Sigmoid colon (tissue), 7 donors: ENCODE data around the gene GALNT6. TPM values are rescaled to one million over a fixed set of nuclear protein-coding genes. Genes with fewer than 3 reads are reported as not detected.
A peak's percentile ranks its signal among the peaks of the same experiment; 100 is the strongest.

ENCODE experiments used
- DNase-seq: peaks from one replicate; pipeline ENCODE4 v3.0.0-alpha.2; 2019
- H3K27ac ChIP-seq, 4 donors: fragments of 200-600 bp; sonication (generic); one replicate each; pipeline ENCODE4 v1.5.1; 2016 to 2019; ENCODE audit warnings: mild to moderate bottlenecking in 1 of 4
- H3K27me3 ChIP-seq, 3 donors: fragments of 200-600 bp; sonication (generic); one replicate each; pipeline ENCODE4 v1.5.1; 2019; ENCODE audit warnings: mild to moderate bottlenecking in 1 of 3
- H3K36me3 ChIP-seq, 4 donors: fragments of 200-600 bp; sonication (generic); one replicate each; pipeline ENCODE4 v1.5.1; 2016 to 2019
- H3K4me1 ChIP-seq, 4 donors: fragments of 200-600 bp; sonication (generic); one replicate each; pipeline ENCODE4 v1.5.1; 2017 to 2019
- H3K4me3 ChIP-seq, 4 donors: fragments of 200-600 bp; sonication (generic); one replicate each; pipeline ENCODE4 v1.5.1; 2017 to 2019; ENCODE audit warnings: mild to moderate bottlenecking in 2 of 4, moderate library complexity in 1 of 4
- H3K9me3 ChIP-seq, 4 donors: fragments of 200-600 bp in 3 of 4; sonication (generic) in 3 of 4; one replicate each; pipeline versions ENCODE4 v1.5.1 to v1.6.1; 2013 to 2019
- CTCF ChIP-seq, 4 experiments: fragments of 450-650 bp in 3 of 4; fragments of 200-600 bp in 1 of 4; IDR thresholded peaks; one replicate each; pipeline ENCODE4 v1.5.1; 2016 to 2019; ENCODE audit warnings: antibody characterized with exemption in 4 of 4, mild to moderate bottlenecking in 3 of 4, moderate library complexity in 2 of 4
- EP300 ChIP-seq, 4 donors: sonication (generic); formaldehyde crosslinking; IDR thresholded peaks; one replicate each; pipeline ENCODE4 v1.6.1; 2017; ENCODE audit warnings: antibody characterized with exemption in 4 of 4
- POLR2A ChIP-seq, 2 donors: fragments of 450-650 bp; IDR thresholded peaks; one replicate each; pipeline ENCODE4 v1.6.1; 2016; ENCODE audit warnings: antibody characterized with exemption in 2 of 2, mild to moderate bottlenecking in 2 of 2, moderate library complexity in 2 of 2
- POLR2AphosphoS5 ChIP-seq, 4 donors: sonication (generic); formaldehyde crosslinking; IDR thresholded peaks; one replicate each; pipeline ENCODE4 v1.6.1; 2017; ENCODE audit warnings: antibody characterized with exemption in 4 of 4
- WGBS, 2 donors: extraction: QIAGEN DNeasy Blood & Tissue Kit; methylation state at CpG; one replicate each; pipeline ENCODE4 v1.1.7; 2013; 5-methylcytosine and 5-hydroxymethylcytosine counted together
- intact Hi-C: fragments of 100-400 bp; cut with DNase I; formaldehyde crosslinking; loops from one replicate; pipeline ENCODE4 v1.15.1; 2023
- polyA plus RNA-seq, 3 donors: library from polyadenylated mRNA; stranded (reverse); fragments of 200-250 nt; gene quantifications; one replicate each; pipeline ENCODE4 v1.2.3, GENCODE V29; 2013
- total RNA-seq, 4 donors: library from RNA; depleted of rRNA; stranded (reverse); fragments of >200 nt; gene quantifications; one replicate each; pipeline ENCODE4 v1.1.0, GENCODE V29; 2016
- donor health status: healthy with polysubstance abuse.
- donor health status: Bipolar disorder and iron deficiency.
- donor health status: healthy.

GALNT6 gene
- total and polyA plus RNA-seq, 7 donors: 1.6 to 10.6 (median 6.6) TPM

- no peak for TF ChIP-seq POLR2AphosphoS5 (IDR thresholded peaks at IDR 0.05)
- TF ChIP-seq EP300 (IDR thresholded peaks at IDR 0.05): no peak
- no peak for TF ChIP-seq POLR2A (IDR thresholded peaks at IDR 0.05)
- WGBS, 2 donors: 85 to 89% methylated on average over 2 of the region's 2 CpGs
- intact Hi-C loops: no loop called here
- no peaks in the 10 kb centered on the region for H3K27me3 ChIP-seq
- H3K27ac ChIP-seq: peak overlapping the region in 3 of 4 donors; percentile 45 to 72 (median 65)
- H3K9me3 ChIP-seq: no peaks in the 10 kb centered on the region
- H3K36me3 ChIP-seq: no peaks in the 10 kb centered on the region
- H3K4me1 ChIP-seq: peaks cover 0 to 13% (median 9%) of the 10 kb centered on the region in 4 donors
- DNase-seq: no peak
- H3K4me3 ChIP-seq: no peak overlapping the region
Observed at GRCh38 chr12:51372021-51372420, 19.2 kb downstream of the GALNT6 start.

GRCh38 chr12:51371295-51371953 lies 19.8 kb downstream of the GALNT6 start:
- peak overlapping the region in 3 of 4 donors; percentile 45 to 72 (median 65) for H3K27ac ChIP-seq
- peak; percentile 73 for DNase-seq
- intact Hi-C loops: no loop called here

GRCh38 chr12:51370667-51371066 lies 20.5 kb downstream of the GALNT6 start:
- TF ChIP-seq POLR2AphosphoS5 (IDR thresholded peaks at IDR 0.05) (no peak), CTCF (IDR thresholded peaks at IDR 0.05) (no peak), POLR2A (IDR thresholded peaks at IDR 0.05) (no peak), EP300 (IDR thresholded peaks at IDR 0.05) (no peak)
- Histone ChIP-seq H3K4me1 (peaks cover 0 to 13% (median 9%) of the 10 kb centered on the region in 4 donors), H3K9me3 (no peaks in the 10 kb centered on the region), H3K4me3 (no peak overlapping the region), H3K27ac (peak overlapping the region in 1 of 4 donors; percentile 72), H3K27me3 (no peaks in the 10 kb centered on the region), H3K36me3 (no peaks in the 10 kb centered on the region)
- 95 to 96% methylated on average over 9 of the region's 9 CpGs for WGBS, 2 donors
- intact Hi-C loops: no loop called here
- no peak for DNase-seq

More at GRCh38 chr12:51371295-51371953, 19.8 kb downstream of the GALNT6 start:
- Histone ChIP-seq H3K36me3 (no peaks in the 10 kb centered on the region), H3K27me3 (no peaks in the 10 kb centered on the region), H3K4me3 (no peak overlapping the region), H3K9me3 (no peaks in the 10 kb centered on the region), H3K4me1 (peaks cover 0 to 13% (median 9%) of the 10 kb centered on the region in 4 donors)
- WGBS, 2 donors: 69 to 79% methylated on average over 8 of the region's 8 CpGs
- peak in 1 of 4 donors; percentile 34 for TF ChIP-seq POLR2AphosphoS5 (IDR thresholded peaks at IDR 0.05)
- TF ChIP-seq POLR2A (IDR thresholded peaks at IDR 0.05): no peak

GRCh38 chr12:51369581-51369980 lies 21.6 kb downstream of the GALNT6 start:
- no peak for DNase-seq
- intact Hi-C loops: no loop called here
- no peak overlapping the region for H3K27ac ChIP-seq
- H3K27me3 ChIP-seq: no peaks in the 10 kb centered on the region
- H3K4me1 ChIP-seq: peaks cover 0 to 13% (median 9%) of the 10 kb centered on the region in 4 donors
- TF ChIP-seq EP300 (IDR thresholded peaks at IDR 0.05) (no peak), POLR2AphosphoS5 (IDR thresholded peaks at IDR 0.05) (no peak), CTCF (IDR thresholded peaks at IDR 0.05) (no peak), POLR2A (IDR thresholded peaks at IDR 0.05) (no peak)
- H3K4me3 ChIP-seq: no peak overlapping the region
- no peaks in the 10 kb centered on the region for H3K36me3 ChIP-seq
- no peaks in the 10 kb centered on the region for H3K9me3 ChIP-seq
- WGBS, 2 donors: 71 to 88% methylated on average over 4 of the region's 4 CpGs

- no peak for DNase-seq
- intact Hi-C loops: no loop called here
- H3K36me3 ChIP-seq: no peaks in the 10 kb centered on the region
- TF ChIP-seq CTCF (IDR thresholded peaks at IDR 0.05): no peak
- no peak for TF ChIP-seq POLR2AphosphoS5 (IDR thresholded peaks at IDR 0.05)
- TF ChIP-seq POLR2A (IDR thresholded peaks at IDR 0.05): no peak
- no peak for TF ChIP-seq EP300 (IDR thresholded peaks at IDR 0.05)
- no peaks in the 10 kb centered on the region for H3K9me3 ChIP-seq
- no peak overlapping the region for H3K4me3 ChIP-seq
- peaks cover 0 to 13% (median 9%) of the 10 kb centered on the region in 4 donors for H3K4me1 ChIP-seq
- no peak overlapping the region for H3K27ac ChIP-seq
- no peaks in the 10 kb centered on the region for H3K27me3 ChIP-seq
- 33 to 39% methylated on average over 17 of the region's 17 CpGs for WGBS, 2 donors
Observed at GRCh38 chr12:51368640-51369517, 22.3 kb downstream of the GALNT6 start.
